G401.6 (cell line): ENCODE results near the gene RAPGEF4.
A peak's percentile ranks its signal among the peaks of the same experiment; 100 is the strongest.

Experiments
- FAIRE-seq: peaks from 2 replicates; lab custom pipeline; 2012; peaks lifted over from hg19 to GRCh38; lab: Jason Lieb, UNC

Gene RAPGEF4

DNA sequence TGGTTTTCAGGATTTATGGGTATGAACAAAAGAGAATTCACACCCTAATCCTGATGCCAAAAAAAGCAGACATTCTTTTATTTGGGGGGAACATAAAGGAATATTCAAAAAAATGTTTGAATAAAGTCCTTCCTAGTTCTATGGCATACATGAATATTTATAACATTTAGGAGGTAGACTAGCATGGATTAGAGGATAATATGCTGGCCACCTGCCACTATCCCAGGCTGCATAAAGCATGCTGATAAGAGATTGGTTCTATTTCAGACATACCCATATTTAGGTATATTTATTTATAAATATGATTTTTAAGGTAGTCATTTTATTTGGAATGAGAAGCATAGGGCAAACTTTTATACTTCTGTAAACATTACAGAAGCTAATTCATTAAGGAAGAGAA, 305.1 kb downstream of the RAPGEF4 start:
- no peak for FAIRE-seq

- no peak for FAIRE-seq
These were observed 307.8 kb downstream of the RAPGEF4 start for GRCh38 chr2:173043476-173043875.

DNA sequence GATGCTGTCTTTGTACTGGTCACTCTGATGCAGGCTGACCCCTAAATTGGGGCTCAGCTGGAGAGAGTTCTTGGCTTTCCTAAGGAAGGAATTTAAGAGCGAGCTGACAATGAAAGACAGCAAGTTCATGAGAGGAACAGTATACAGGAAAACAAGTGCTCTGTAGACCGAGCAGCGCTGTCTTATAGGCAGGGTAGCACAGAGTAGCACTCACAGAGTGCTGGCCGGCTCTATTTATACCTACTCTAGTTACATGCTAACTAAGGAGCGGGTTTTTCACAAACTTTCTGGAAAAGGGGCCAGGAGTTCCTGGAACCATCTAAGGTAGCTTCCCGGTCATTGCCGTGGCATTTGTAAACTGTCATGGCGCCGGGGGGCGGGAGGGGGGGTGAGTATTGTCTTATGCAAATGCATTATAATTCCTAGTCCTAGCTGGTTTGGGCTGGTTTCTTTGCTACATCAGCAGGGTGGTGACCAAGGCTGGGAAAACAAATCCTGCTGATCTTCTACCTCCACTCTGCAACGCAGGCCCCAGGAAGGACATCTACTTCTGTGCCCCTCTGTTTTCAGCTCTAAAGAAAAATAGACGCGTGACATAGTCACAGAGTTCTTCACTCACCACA, 308.4 kb downstream of the RAPGEF4 start:
- no peak for FAIRE-seq

DNA sequence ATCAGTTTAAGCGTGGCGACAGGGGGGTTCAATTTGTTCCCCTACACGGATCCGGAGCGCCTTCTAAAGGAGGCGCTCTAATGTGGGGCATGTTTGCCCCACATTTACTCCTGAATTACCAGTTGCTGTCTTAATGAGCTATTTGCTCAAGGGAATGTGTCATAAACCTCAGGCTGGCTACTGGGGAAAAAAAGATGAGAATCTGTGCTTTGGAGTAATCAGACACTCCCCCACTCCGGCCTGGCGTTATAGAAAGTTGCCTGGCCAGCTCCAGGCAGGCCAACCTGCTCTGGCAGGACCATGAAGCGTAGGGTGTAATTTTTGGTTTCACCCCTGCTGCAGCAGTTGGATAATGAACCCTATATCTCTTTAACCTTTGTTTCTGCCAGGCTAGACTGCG, 309.0 kb downstream of the RAPGEF4 start:
- FAIRE-seq: no peak

DNA sequence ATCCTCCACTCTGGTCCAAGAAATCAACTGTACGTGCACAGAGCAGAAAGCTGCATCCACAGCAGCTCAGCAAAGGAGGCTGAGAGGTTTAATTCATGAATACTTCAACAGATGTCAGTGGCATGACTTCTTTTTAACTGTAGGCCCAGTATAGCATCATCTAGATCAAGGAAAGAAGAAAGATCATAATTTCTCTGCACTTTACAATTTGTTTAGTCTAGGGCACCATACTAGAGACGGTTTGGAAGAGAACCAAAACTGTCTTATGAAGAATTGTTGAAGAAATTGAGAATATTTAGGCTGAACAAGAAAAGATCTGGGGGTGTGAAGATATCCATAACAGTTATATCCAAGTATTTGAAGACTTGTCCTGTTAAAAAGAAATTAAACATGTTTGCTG, 309.5 kb downstream of the RAPGEF4 start:
- FAIRE-seq: no peak

DNA sequence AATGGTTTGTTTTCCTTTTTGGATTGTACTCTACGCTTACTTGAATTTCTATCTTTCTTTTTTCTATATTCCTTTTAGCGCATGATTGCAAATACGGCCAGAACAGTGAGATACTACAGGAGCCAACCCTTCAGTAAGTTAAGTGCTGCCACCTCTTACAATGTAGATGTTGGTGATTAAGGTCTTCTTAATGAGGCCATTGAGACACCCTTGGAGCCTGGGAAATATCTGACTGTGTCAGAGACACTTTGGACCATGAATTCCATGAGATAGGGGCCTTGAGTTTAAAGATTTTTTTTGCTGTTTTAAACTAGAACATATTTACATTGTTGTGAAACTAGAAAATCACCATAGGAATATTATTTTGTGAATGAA, 312.9 kb downstream of the RAPGEF4 start:
- no peak for FAIRE-seq

DNA sequence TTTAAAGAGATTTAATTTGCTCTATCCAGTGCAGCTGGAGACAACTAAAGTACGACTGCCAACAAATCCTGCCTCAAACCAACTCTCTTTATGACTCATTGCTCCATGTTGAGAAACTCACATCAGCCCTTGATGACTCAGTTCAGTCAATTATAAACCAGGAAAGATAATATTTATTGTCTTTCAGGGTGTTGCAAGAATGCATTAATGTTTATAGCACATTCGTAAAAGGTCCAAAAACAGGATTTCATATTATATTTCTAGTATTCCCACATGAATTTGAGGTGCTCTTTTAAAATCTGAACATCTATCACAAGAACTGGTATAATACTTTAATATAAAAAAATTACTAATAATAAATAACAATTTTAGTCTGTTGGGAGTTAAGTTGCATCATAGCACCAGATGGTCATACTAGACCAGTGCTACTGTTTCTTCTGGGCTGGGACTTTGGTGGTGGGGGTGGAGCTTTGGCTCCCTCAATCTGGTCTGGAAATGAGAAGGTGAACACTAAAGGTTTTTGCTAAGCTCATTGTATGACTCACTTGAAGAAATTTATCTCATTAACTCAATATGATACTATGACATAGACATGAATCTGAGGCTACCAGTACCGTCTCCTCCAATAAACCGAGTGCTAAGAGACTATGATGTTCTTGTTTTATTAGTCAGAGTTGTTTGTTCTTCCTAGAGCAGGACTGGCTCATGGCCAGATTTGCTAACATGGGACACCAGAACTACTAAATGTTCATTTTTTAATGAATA, 313.4 kb downstream of the RAPGEF4 start:
- no peak for FAIRE-seq

DNA sequence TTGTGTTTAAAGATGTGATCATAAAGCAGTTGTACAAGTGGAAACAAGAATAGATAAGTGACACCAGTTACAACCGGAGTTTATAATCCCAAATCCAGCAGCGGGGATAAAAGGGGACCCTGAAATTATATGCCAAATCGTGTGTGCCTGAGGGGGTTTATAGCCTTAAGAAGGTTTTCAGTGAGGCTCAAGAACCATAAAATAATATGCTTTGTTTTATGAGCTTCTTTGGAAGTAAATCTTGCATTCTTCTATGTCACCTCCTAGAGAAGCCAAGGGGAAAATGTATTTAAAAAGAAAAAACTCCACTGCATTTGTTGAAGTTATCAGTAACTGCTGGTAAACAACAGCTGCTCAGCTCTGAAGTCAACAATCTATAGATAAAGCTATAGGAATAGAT, 314.2 kb downstream of the RAPGEF4 start:
- no peak for FAIRE-seq

DNA sequence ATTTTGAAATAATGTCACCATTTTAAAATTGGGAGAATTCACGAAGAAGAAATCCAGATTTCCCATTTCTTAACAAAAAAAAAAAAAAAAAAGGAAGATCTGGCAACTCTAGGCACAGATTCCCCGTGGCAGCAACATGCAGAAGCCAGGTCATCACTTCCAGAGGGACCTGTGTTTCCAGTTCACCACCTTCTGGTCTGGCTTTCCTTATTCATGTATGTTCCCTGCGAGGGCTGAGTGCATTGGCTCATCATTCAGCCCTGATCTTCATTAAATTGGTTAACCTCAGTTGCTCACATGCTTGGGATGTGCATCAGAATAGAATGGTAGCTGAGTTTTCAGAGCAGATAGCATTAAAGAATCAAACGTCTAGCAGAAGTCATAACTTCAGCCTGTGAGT, 315.0 kb downstream of the RAPGEF4 start:
- no peak for FAIRE-seq

DNA sequence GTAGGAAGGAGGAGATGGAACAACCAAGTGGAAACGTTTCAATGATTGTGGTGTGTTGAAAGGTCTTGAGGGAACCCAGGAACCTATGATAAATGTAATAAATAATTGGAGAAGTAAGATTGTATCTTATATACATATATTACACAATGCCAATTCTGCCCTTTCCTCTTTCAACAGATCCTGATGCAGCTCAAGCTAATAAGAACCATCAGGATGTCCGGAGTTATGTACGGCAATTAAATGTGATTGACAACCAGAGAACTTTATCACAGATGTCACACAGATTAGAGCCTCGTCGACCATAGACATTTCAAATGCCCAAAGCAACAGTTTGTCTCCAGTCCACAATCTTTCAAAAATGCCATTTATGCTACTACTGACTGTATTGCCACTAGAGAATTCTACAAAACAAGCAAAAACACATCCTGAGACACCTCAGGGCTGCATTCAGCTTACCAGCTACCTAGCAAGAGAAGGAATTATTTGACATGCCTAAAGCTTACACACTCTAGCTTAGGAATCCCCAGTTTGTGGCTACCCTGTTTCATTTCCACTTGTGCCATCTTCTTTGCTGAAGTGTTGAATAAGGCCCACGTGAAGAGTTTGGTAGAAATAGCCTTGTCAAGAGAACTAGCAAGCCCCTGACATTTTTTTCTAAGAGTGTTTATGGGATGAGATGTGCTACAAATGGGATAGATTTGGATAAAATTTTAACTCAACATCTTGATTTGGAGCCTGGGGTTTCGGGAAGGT, 316.0 kb downstream of the RAPGEF4 start:
- FAIRE-seq: no peak

DNA sequence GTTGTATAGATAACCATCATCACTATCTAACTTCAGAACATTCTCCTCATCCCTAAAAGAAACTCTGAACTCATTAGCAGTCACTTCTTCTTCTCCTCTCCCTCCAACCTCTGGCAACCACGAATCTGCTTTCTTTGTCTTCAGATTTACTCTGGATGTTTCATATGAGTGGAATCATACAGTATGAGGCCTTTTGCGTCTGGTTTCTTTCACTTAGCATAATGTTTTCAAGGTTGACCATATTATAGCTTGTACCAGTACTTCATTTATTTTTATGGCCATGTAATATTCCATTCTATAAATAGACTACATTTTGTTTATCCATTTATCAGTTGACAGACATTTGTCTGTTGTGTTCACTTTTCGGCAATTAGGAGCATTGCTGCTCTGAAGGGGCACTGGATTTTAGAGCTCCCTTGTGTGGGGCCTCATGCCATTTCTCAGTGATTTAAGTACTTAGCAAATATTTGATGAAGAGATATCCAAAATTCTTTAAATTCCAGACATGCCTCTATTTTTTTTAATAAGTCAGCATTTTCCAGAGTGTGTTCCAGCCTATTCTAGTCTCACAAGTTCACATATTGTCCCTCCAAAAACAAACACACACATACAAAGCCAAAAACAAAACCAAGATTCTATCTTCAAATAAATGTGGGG, 317.5 kb downstream of the RAPGEF4 start:
- FAIRE-seq: no peak

DNA sequence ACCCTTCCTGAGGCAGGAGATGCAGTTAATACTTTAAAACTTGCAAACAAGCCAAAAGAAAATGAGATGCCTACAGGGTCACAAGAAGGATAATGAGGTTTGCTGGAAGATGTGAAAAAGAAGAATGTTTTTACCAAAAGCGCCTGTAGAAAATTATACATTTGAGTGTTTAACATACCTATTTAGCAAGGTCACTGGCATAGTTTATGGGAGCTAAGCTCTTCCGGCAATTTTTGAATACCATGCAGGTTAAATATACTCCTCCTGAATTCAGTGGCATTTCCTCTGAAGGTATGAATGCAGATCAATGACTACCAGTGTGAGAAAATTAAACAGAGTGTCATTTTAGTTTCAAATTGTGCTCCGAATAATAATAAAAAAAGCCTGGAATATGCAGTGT, 318.8 kb downstream of the RAPGEF4 start:
- no peak for FAIRE-seq

DNA sequence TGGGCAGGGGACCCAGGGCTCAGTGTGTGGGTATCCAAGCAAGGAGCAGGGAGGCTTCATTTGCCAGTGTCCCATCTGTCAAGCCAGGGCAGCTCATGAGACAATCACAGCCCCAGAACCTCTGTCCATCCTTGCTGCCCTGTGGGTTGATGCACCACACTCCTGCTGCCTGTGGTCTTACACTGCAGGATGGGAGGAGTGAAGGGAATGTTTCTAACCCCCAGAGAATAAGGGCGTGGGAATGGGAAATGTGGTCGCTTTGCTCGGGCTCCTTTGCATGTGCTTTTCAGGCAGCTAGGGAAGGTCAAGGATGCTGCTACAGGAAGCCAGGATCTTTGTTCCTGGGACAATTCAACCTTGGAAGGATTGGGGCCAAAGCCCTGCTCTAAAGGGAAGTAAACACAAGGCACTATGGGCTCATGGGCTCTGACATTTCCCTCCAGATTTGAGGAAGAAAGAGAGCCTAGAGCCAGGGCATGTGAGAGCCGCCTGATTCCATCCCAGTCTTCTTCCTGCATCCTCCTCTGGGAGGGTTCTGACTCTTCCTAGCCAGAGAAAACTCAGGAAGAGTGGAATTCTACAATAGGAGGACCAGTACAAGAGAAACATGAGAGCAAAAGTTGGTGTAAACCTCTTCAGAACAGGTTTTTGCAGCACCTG, 321.2 kb downstream of the RAPGEF4 start:
- no peak for FAIRE-seq

DNA sequence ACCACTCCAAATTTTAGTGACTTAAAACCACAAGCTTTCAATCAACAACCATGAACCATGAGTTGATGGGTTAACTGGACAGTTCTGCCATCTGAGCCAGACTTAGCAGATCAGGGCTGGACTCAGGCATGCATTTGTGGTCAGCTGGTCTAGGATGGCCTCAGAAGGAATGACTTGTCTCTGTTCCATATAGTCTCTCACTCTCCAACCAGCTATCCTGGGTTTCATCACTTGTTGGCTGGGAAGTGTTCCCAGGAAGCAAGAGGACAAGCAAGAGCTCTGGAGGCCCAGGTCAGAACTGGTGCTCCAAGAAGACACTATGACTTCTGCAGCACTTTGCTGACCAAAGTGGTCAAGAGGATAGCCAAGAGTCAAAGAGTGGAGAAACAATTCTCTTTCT, 322.5 kb downstream of the RAPGEF4 start:
- FAIRE-seq: no peak

DNA sequence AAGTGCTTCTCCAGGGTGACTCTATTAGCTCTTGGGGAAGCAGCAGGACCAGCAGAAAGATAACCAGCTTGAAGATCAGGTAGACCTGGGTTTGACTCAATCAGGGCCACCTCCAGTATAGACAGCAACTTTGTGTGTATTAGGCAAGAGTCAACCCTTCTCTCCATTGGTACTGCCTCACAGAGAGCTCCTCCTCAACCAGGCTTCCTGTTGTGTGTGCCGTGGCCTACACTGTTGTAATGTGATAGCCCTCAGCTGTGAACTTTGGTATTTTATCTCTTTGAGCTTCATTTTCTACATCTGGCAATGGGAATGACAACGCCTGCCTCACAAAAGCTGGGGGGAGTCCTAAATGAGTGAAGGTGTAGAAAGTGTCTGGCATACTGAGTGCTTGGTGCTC, 323.0 kb downstream of the RAPGEF4 start:
- no peak for FAIRE-seq

DNA sequence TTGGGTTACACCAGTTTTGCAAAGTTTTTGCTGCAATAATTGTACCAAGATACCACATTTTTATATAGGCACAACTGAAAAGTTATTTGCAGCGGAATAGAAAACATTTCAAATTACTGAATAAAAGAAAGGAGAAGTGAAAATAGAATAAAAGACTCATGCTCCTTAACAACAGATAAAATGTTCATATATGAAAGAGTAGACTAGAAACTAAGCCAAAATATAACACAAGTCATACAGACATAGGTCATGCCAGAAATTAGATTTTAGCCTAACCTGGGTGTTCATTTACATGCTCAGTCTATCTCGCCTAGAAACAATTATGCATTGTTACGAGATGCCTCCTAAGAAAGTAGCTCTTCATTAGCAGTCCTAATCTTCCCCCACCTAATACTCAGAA, 323.6 kb downstream of the RAPGEF4 start:
- no peak for FAIRE-seq

DNA sequence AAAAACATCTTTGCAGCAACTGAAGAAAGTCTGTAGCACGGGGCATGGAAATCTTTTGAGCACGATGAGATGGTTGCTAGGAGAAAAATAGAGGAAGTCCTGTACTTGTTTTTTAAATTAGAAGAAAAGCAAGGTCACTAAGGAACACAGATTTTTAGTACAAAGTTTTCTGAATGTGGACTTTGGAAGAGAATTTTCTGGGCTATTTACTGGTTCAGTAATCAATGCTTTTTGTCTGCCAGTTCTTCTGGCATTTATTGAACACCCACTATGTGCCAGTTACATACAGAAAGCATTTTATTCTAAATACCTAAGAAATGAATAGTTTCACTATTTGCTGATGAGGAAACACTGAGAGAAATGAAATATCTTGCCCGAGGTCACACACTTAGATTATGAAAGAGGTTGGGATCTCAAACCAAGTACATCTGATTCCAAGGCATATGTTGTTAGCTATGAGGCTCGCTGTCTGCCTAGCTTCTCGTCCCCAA, 324.4 kb downstream of the RAPGEF4 start:
- no peak for FAIRE-seq

GRCh38 chr2:173062801-173063200, 327.2 kb downstream of the RAPGEF4 start:
- FAIRE-seq: no peak

DNA sequence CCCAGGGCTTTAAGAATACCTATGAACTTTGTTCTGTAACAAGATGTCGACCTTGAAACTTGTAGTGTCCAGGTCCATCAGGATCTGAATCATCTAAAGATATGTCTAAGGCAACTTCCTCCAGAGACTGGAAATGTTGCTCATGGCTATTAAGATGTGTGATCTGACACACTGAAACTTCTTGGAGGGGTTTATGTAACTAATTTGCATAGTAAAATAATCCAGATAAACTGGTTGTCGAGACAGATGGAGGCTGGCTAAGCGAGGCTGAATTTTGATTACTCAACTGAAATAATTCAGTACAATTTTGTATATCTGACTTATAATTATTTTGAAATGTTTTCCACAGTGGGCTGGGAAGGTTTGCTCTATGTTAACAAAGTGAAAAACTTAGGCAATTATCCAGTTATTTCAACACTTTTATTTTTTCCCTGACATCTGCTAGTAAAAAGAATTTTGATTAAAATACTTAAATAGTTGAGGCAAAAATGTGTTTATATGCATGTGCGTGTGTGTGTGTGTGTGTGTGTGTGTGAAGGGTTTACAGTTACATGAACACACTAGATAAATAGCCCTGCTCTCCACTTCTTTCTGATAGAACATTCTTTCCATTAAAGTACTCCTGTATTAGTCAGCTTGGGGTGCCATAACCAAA, 328.6 kb downstream of the RAPGEF4 start:
- FAIRE-seq: no peak

DNA sequence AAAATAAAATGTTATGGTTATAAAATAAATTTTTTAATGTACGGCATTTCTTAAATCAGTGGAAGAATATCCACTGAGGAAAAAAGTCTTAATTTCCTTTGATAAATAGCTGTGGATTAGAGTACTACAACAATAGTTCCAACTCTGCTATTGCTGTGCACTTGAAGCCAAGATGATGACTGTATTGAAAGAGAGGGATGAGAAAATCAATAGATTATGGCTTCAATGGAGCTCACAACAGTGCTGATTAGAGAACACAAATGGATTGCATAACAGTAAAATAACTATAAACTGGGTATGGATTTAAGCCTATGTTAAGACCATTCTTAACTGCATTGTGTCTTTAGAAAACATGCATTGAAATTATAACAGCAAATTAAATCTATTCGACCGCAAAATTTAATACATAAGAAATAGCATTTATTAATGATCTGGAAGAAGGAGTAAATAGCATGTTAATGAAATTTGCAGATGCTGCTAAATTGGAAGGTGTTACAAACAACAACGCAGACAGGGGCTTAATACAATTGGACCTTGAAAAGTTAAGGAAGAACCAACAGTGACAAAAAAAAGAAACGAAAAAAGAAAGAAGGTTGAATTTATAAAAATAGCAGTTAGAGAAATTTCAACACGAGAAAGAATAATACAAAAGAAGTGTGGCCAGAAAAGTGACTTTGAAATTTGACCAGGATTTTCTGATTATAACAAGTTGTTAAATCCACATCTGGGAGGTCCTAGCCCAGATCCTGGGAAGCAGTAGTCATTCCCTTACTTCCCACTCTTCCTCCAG, 331.4 kb downstream of the RAPGEF4 start:
- FAIRE-seq: peak; percentile 11
